Hepatocyte (in vitro differentiated cells): Measurements from ENCODE around the gene HMX3. TPM values are rescaled to one million over a fixed set of nuclear protein-coding genes. Genes with fewer than 3 reads are reported as not detected.

ENCODE experiments used
- DNase-seq: peaks from one replicate; pipeline ENCODE4 v3.0.0-alpha.2; 2016; ENCODE audit warnings: low spot score
- H2AFZ ChIP-seq: fragments of 200-600 bp; sonication (generic); 2 replicates; pipeline ENCODE4 v1.6.0; 2016; ENCODE audit warnings: antibody characterized with exemption, mild to moderate bottlenecking
- H3K27ac ChIP-seq: fragments of 200-600 bp; sonication (generic); 2 replicates; pipeline ENCODE4 v1.5.1; 2016; ENCODE audit warnings: mild to moderate bottlenecking
- H3K27me3 ChIP-seq: fragments of 200-600 bp; sonication (generic); 2 replicates; pipeline ENCODE4 v1.6.1; 2016
- H3K36me3 ChIP-seq: fragments of 200-600 bp; sonication (generic); replicated peaks from 2 replicates; pipeline ENCODE4 v1.5.1; 2016; ENCODE audit warnings: low read depth; ENCODE audit not compliant: insufficient read depth
- H3K4me1 ChIP-seq: fragments of 200-600 bp; sonication (generic); 2 replicates; pipeline ENCODE4 v1.5.1; 2016; ENCODE audit warnings: mild to moderate bottlenecking, moderate library complexity; ENCODE audit not compliant: insufficient read depth
- H3K4me2 ChIP-seq: fragments of 200-600 bp; sonication (generic); 2 replicates; pipeline ENCODE4 v1.6.0; 2016
- H3K4me3 ChIP-seq: fragments of 200-600 bp; sonication (generic); 2 replicates; pipeline ENCODE4 v1.5.1; 2016; ENCODE audit warnings: mild to moderate bottlenecking
- H3K79me2 ChIP-seq: fragments of 200-600 bp; sonication (generic); 2 replicates; pipeline ENCODE4 v1.6.0; 2017; ENCODE audit warnings: mild to moderate bottlenecking
- H3K9me2 ChIP-seq: fragments of 200-600 bp; sonication (generic); replicated peaks from 2 replicates; pipeline ENCODE4 v1.6.0; 2017; ENCODE audit warnings: mild to moderate bottlenecking; ENCODE audit not compliant: insufficient read depth
- H3K9me3 ChIP-seq: fragments of 200-600 bp; sonication (generic); 2 replicates; pipeline ENCODE4 v1.5.1; 2016; ENCODE audit warnings: low read depth, mild to moderate bottlenecking
- H4K20me1 ChIP-seq: fragments of 200-600 bp; sonication (generic); 2 replicates; pipeline ENCODE4 v1.6.0; 2016; ENCODE audit warnings: mild to moderate bottlenecking; ENCODE audit not compliant: insufficient read depth, poor library complexity, severe bottlenecking
- CTCF ChIP-seq: fragments of 200-600 bp; sonication (generic); IDR thresholded peaks from 2 replicates; pipeline ENCODE4 v1.5.1; 2016; ENCODE audit warnings: antibody characterized with exemption, mild to moderate bottlenecking; ENCODE audit not compliant: poor library complexity
- EZH2 ChIP-seq: fragments of 200-600 bp; sonication (generic); IDR thresholded peaks from 2 replicates; pipeline ENCODE4 v1.6.1; 2016; ENCODE audit warnings: antibody characterized with exemption, mild to moderate bottlenecking, borderline replicate concordance
- EZH2phosphoT487 ChIP-seq: fragments of 200-600 bp; sonication (generic); IDR thresholded peaks from one replicate; pipeline ENCODE4 v1.6.1; 2018; ENCODE audit warnings: antibody characterized with exemption, mild to moderate bottlenecking, low read depth, moderate library complexity; ENCODE audit not compliant: unreplicated experiment, severe bottlenecking
- WGBS: methylation state at CpG from one replicate; pipeline ENCODE4 v1.1.6; 2016; ENCODE audit warnings: low lambda C conversion rate; ENCODE audit errors: missing lambda C conversion rate; 5-methylcytosine and 5-hydroxymethylcytosine counted together
- polyA plus RNA-seq: library from polyadenylated mRNA; unstranded; fragments of >200 nt; fragmentation: Nextera tagmentation; extraction: Ambion mirVana; gene quantifications from 2 replicates; pipeline ENCODE4 v1.2.1, GENCODE V29; 2016
- total RNA-seq: library from RNA; depleted of rRNA; stranded (reverse); fragments of >200 nt; gene quantifications from 2 replicates; pipeline ENCODE4 v1.2.3, GENCODE V29; 2014

The HMX3 gene
- total and polyA plus RNA-seq, 2 experiments from 2014 or later = not detected

- H3K4me1 ChIP-seq = peaks cover 16% of the 10 kb centered on the region
- no peaks in the 10 kb centered on the region for H3K9me2 ChIP-seq
- no peak overlapping the region for H2AFZ ChIP-seq
- H3K36me3 ChIP-seq = no peaks in the 10 kb centered on the region
- TF ChIP-seq EZH2 (peak; percentile 76), CTCF (no peak)
- H3K27ac ChIP-seq = no peak overlapping the region
- 1% methylated on average over 32 of the region's 59 CpGs for WGBS
- peak overlapping the region; percentile 82 for H3K4me2 ChIP-seq
- DNase-seq = no peak
- no peaks in the 10 kb centered on the region for H3K79me2 ChIP-seq
- H3K4me3 ChIP-seq = no peak overlapping the region
- H4K20me1 ChIP-seq = no peaks in the 10 kb centered on the region
- peaks cover 97% of the 10 kb centered on the region for H3K27me3 ChIP-seq
- H3K9me3 ChIP-seq = no peaks in the 10 kb centered on the region
Measured at GRCh38 chr10:123136221-123136805, 543 bp downstream of the HMX3 start.

GRCh38 chr10:123136806-123137642 is 1.3 kb downstream of the HMX3 start:
- TF ChIP-seq CTCF = no peak
- TF ChIP-seq EZH2 = peak; percentile 94
- peak; percentile 64 for TF ChIP-seq EZH2phosphoT487
- 1% methylated on average over 81 of the region's 83 CpGs for WGBS
- H4K20me1 ChIP-seq = no peaks in the 10 kb centered on the region
- H3K27ac ChIP-seq = no peak overlapping the region
- H3K9me3 ChIP-seq = no peaks in the 10 kb centered on the region
- peak overlapping the region; percentile 31 for H2AFZ ChIP-seq
- H3K4me1 ChIP-seq = peaks cover 16% of the 10 kb centered on the region
- peaks cover 97% of the 10 kb centered on the region for H3K27me3 ChIP-seq
- no peak for DNase-seq
- peak overlapping the region; percentile 82 for H3K4me2 ChIP-seq
- H3K79me2 ChIP-seq = no peaks in the 10 kb centered on the region
- no peak overlapping the region for H3K4me3 ChIP-seq
- H3K9me2 ChIP-seq = no peaks in the 10 kb centered on the region
- no peaks in the 10 kb centered on the region for H3K36me3 ChIP-seq

GRCh38 chr10:123139165-123139520 is 3.4 kb downstream of the HMX3 start:
- H2AFZ ChIP-seq = no peak overlapping the region
- DNase-seq = no peak
- no peaks in the 10 kb centered on the region for H4K20me1 ChIP-seq
- H3K27me3 ChIP-seq = peaks cover 98% of the 10 kb centered on the region
- H3K79me2 ChIP-seq = no peaks in the 10 kb centered on the region
- H3K9me2 ChIP-seq = no peaks in the 10 kb centered on the region
- TF ChIP-seq EZH2 (no peak), EZH2phosphoT487 (no peak), CTCF (no peak)
- H3K4me2 ChIP-seq = peak overlapping the region; percentile 51
- peaks cover 16% of the 10 kb centered on the region for H3K4me1 ChIP-seq
- no peaks in the 10 kb centered on the region for H3K9me3 ChIP-seq
- no peaks in the 10 kb centered on the region for H3K36me3 ChIP-seq
- H3K4me3 ChIP-seq = no peak overlapping the region
- no peak overlapping the region for H3K27ac ChIP-seq
- 9% methylated on average over 7 of the region's 7 CpGs for WGBS
